Head of caudate nucleus (tissue), 42 donors: ENCODE data around the gene ZSCAN5A.
"Not testable (repeated sequence)": the region's sequence is repeated elsewhere in the genome, so short reads cannot be mapped to it uniquely, and the experiment has no call there.

ENCODE experiments used
- DNase-seq, 42 donors: peaks; one replicate each; pipeline versions ENCODE4 v3.0.0 to v3.0.0-alpha.2; 2020 to 2021; ENCODE audit warnings: mixed read lengths in 7 of 42
- intact Hi-C: fragments of 100-400 bp; cut with DNase I; formaldehyde crosslinking; loops from one replicate; pipeline ENCODE4 v1.15.0; 2022

Gene ZSCAN5A

DNA sequence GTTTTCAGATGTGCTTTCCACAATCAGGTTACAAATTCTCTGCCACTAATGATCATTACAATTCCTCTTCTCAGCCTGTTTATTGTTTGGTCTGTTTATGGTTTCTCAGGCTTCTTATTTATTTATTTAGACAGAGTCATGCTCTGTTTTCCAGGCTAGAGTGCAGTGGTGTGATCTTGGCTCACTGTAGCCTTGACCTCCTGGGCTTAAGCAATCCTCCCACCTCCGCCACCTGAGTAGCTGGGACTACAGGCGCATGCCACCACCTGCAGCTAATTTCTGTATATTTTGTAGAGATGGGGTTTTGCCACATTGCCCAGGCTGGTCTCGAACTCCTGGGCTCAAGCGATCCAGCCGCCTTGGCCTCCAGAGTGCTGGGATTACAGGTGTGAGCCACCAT, 2.1 kb upstream of the ZSCAN5A start:
- intact Hi-C loops, result loop anchor here (10.0 kb wide), 2 partner anchors 78 to 172 kb away; partner anchors contain the start of genes ZNF444 and ZNF582

DNA sequence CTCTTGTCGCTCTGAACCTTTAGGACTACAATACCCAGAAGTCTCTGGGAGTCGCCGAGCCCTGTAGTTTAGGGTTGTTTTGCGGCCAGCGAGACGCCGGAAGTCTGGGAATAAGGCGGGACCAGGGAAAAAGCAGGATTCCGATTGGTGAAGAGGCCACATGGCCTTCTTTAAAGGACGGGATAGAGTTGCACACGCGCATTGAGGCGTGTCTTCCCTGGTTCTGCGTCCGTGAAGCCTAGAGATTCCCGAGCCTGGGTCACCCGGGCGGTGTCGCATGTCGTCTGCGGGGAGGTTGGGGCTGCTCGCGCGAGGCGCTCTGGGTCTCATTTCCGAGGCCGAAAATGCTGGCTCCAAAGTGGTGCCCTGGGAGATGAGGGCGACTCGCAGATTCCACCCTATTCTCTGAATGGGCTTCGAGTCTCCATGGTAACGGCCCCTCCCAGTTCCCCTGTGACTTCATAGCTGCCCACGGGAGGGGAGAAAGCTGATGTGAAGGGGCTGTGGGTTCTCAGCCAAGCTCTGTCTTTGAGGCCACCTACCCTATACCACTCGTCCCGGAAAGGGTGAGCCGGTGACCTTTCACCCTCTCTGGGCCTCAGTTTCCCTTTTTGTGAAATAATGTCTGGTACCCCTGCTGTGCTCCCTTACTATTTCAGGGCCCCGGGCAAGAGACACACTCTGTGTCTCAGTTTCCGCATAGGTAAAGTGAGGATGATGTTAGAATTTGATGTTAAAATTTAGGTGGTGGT, 614 bp upstream of the ZSCAN5A start:
- DNase-seq, result peak; percentile 87 to 99 (median 96)
- intact Hi-C loops, result loop anchor here (2.0 to 10.0 kb wide), 3 partner anchors 54 to 170 kb away; partner anchors contain the start of genes ZNF444 and ZNF582

More for the DNA sequence above, 2.1 kb upstream of the ZSCAN5A start:
- peak in 1 of 42 donors; percentile 31 for DNase-seq

DNA sequence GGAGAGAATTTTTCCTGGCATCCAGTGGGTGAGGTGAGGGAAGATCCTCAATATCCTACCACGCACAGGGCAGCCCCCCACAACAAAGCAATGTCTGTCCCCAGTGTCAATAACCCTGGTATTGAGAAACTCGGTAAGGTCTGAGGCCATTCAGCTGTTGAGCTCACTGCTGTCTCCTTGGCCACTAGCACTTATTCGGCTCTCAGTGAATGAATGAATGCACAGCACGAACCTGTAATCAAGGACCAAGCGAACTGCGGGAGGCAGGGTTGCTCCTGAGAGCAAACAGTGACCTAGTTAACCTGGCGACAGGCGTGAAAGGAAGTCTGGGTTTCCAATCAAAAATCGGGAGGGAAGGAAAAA, 640 bp downstream of the ZSCAN5A start:
- DNase-seq, result peak in 3 of 42 donors; percentile 13 to 18 (median 13)
- intact Hi-C loops, result loop anchor here (2.0 to 10.0 kb wide), 3 partner anchors 55 to 169 kb away; partner anchors contain the start of genes ZNF444 and ZNF582

DNA sequence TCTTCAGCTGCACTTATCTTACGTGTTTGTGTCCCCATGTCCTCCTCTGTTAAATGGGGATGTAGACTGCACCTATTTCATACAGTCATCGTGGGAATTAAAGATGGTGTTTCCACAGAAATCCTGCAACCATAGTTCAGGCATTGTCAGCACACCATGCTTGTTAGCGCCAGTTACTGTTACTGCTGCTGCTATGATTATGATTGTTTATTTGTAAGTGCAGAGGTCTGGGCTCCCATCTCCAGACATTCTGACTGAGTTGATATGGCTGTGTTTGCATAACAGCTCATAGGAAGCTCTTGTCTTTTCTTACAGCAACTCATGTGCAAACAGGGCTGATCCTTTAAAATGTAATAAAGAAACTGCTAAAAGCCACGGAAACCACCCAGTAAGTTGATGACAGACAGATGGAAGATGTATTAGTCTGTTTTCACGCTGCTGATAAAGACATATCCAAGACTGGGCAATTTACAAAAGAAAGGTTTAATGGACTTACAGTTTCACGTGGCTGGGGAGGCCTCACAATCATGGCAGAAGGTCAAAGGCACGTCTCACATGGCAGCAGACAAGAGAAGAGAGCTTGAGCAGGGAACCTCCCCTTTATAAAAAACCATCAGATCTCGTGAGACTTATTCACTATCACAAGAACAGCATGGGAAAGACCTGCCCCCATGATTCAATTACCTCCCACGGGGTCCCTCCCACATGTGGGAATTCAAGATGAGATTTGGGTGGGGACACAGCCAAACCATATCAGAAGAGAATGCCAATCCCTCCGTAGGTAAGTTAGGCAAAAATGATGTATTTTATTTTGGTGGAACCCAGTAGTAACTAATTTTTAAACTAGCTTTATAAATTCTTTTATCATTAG, 1.6 kb downstream of the ZSCAN5A start:
- intact Hi-C loops, result loop anchor here (10.0 kb wide), 2 partner anchors 82 to 168 kb away; partner anchors contain the start of genes ZNF444 and ZNF582
- DNase-seq, result peak in 1 of 42 donors; percentile 40

DNA sequence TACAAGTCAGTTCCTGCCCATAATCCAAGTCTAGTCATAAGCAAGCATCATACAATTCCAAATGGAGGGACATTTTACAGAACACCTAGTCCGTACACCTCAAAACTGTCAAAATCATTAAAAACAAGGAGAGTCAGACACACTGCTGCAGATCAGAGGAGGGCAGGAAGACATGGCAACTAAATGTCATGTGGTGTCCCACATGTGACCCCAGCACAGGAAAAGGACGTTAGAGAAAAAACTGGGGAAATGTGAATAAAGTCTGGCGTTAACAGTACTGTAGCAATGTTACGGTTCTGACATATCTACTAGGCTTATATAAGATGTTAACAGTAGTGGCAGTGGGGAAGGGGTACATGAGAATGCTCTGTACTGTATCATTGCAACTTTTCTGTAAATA, 2.3 kb downstream of the ZSCAN5A start:
- intact Hi-C loops, result loop anchor here (10.0 kb wide), 2 partner anchors 82 to 168 kb away; partner anchors contain the start of genes ZNF444 and ZNF582
- peak in 1 of 42 donors; percentile 34 for DNase-seq

DNA sequence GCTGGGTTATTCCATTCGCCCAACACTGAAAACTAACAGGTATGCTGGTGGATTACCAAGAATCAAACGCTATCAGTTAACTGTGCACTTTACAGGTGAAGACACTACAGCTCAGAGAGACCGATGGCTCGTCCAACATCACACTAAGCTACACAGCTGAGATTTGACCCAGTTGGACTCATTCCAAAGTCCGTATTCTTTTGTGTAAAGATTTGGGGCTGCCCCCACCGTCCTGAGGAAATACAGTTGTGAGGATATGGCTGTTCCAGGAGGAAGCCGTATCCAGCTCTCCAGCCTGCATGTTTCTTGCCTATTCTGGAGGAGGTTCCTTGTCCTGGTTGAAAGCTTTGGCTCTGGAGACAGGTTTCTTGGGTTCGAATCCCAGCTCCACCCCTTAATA, 4.2 kb downstream of the ZSCAN5A start:
- intact Hi-C loops, result loop anchor here (10.0 kb wide), 2 partner anchors 84 to 166 kb away; partner anchors contain the start of genes ZNF444 and ZNF582
- DNase-seq, result peak in 1 of 42 donors; percentile 31

DNA sequence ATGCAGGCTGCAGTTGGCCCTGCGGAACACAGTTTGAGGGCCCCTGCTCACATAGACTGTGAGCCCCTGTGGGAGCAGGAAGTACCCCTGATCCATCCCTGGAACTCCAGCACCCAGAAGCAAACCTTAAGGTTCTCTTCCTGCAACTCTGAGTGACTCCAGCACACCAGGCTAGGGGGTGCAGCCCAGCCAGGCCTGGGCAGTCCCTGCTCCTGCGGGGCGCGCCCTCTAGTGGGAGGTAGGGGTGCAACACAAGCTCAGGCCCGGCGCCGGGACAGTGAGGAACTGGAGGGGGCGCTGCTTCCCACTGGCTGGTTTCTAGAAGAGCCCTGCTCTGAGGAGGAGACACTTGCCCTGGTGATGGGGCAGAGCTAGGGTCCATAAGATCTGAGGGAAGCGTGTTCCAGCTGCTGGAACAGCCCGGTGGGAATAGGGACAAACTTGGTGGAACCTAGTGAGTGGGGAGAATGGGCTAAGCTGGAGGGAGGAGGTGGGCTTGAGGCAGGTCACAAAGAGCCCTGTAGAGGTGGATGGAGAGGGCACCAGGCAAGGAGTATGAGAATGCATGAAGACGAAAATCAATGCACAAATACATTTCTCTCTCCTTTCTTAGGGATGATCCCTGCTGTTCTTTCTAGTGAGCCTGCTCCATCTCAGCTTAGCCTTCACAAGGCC, 5.0 kb downstream of the ZSCAN5A start:
- intact Hi-C loops, result loop anchor here (10.0 kb wide), 2 partner anchors 85 to 165 kb away; partner anchors contain the start of genes ZNF444 and ZNF582
- DNase-seq, result peak in 27 of 42 donors; percentile 18 to 72 (median 48)

DNA sequence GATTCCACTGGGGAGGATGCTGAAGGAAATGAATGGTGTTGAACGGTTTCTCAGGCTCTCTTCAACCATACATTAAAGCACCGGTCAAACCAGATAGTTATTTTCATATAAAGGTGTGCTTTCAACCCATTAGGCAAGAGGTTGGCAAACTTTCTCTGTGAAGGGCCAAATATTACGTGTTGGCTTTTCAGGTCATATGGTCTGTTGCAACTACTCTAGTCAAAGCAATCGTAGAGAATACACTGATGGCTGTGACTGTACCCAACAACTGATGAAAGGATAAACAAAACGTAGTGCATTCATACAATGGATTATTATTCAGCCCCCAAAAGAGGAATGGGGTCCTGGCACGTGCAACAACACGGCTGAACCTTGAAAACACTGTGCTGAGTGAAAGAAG, 5.8 kb downstream of the ZSCAN5A start:
- DNase-seq, result no peak
- intact Hi-C loops, result no loop called here

DNA sequence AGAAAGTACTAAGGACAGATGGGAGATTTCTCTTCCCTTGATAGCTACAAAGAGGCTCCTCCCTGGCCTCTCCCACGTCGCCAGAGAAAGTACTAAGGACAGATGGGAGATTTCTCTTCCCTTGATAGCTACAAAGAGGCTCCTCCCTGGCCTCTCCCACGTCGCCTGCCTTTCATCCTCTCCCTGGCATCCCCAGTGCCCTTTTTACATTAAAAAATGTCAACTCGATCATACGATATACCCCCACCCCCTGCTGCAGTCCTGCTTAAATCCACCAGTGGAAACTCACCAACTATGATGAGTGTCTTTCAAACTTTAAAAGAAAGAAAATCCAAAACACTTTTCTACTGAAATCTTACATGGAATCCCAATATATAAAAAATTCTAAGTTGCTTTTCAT, 7.6 kb downstream of the ZSCAN5A start:
- DNase-seq, intact Hi-C loops: not testable (repeated sequence)

DNA sequence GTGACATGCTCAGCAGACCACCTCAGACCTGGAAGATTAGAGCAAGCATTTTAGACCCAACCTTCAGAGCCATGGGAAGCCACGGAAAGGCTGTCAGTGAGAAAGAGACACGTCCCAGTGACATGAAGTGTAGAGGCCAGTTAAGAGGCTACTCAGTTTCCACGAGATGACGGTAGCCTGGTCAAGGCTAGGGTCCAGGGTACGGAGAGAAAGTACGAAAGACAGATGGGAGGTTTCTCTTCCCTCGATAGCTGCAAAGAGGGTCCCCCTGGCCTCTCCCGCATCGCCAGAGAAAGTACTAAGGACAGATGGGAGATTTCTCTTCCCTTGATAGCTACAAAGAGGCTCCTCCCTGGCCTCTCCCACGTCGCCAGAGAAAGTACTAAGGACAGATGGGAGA, 8.6 kb downstream of the ZSCAN5A start:
- peak in 1 of 42 donors; percentile 26 for DNase-seq
- intact Hi-C loops, result no loop called here

DNA sequence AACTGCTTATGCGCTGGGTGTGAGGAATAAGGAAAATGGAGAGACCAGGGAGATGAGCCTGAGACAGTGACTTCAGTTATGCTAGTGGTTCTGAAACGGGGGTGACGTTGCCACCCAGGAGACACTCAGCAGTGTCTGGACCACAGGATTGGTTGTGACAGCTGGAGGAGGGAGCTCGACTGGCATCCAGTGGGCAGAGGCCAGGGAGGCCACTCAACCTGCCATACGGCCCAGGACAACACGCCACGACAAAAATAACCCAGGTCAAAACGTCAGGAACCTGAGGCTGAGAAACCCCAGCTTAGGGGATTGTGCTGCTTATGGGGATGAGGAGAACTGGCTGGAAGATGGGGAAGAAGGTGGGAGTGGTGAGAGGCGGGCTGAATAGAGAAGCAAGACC, 10.4 kb downstream of the ZSCAN5A start:
- intact Hi-C loops, result no loop called here

DNA sequence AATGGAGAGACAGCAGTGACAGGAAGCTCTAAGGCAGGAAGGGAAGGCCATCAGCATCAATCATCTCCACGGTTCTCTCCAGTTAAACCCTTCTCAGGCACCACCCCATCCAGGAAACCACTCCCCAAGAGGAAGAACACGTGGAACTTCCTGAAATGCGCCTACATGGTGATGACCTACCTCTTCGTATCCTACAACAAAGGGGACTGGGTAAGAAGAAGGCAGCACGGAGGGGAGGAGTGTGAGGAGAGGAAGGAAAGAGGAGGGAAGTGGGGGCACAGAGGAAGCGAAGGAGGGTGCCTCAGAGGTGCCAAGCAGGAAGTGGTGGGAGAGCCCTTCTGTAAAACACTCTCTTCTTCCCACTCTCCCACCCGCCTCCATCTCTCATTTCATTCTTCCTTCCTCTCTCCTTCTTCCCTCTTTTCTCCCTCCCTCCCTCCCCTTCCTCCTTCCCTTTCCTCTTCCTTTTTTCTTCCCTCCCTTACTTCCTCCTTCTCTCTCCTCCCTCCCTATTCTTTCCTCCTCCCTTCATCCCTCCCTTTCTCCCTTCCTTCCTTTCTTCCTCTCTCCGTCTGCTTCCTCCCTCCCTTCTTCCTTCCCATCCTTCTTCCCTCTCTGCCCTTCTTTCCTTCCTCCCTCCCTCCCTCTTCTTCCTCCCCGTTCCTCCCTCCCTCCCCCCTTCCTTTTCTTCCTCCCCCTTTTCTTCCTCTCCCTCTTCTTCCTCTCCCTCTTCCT, 12.6 kb downstream of the ZSCAN5A start:
- intact Hi-C loops, result no loop called here

More for the DNA sequence above, 10.4 kb downstream of the ZSCAN5A start:
- no peak for DNase-seq

DNA sequence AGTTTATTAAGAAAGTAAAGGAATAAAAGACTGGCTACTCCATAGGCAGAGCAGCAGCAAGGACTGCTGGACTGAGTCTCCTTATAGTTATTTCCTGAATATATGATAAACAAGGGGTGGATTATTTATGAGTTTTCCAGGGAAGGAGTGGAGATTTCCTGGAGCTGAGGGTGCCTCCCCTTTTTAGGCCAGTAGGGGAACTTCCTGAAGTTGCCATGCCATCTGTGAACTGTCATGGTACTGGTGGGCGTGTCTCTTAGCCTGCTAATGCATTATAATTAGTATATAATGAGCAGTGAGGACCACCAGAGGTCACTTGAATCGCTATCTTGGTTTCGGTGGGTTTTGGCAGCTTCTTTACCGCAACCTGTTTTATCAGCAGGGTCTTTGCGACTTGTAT, 13.5 kb downstream of the ZSCAN5A start:
- no peak for DNase-seq
- intact Hi-C loops, result no loop called here

More for the DNA sequence above, 12.6 kb downstream of the ZSCAN5A start:
- no peak for DNase-seq

DNA sequence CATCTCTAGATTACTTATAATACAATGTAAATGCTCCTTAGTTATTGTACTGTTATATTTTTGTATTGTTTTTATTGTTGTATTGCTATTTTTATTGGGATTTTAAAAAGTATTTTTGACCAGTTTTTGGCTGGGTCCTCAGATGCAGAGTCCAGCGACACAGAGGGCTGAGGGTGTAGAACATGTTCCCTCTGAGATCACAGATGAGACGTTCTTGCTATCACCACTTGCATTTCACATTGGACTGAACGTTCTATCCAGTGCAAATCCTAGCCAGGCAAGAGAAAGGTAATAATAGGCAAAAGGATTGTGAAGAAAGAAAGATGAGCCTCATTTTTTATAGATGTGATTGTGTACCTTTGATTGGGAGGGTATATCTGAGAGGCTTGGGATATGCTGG, 15.0 kb downstream of the ZSCAN5A start:
- intact Hi-C loops, result no loop called here
- DNase-seq, result no peak

DNA sequence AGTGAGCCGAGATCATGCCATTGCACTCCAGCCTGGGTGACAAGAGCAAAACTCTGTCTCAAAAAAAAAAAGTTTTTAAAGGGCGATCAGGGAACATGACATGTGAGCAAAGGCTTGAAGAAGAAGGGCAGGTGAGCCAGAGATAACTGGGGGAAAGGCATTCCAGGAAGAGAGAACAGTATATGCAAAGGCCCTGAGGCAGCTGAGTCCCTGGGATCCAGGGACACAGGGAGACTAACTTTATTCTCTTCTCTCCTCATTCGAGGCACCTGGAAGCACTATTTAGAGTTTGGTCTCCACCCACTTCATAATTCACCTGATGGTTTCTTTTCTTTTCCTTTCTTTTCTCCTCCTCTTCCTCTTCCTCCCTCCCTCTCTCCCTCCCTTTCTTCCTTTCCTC, 17.6 kb downstream of the ZSCAN5A start:
- DNase-seq, result no peak
- intact Hi-C loops, result no loop called here

DNA sequence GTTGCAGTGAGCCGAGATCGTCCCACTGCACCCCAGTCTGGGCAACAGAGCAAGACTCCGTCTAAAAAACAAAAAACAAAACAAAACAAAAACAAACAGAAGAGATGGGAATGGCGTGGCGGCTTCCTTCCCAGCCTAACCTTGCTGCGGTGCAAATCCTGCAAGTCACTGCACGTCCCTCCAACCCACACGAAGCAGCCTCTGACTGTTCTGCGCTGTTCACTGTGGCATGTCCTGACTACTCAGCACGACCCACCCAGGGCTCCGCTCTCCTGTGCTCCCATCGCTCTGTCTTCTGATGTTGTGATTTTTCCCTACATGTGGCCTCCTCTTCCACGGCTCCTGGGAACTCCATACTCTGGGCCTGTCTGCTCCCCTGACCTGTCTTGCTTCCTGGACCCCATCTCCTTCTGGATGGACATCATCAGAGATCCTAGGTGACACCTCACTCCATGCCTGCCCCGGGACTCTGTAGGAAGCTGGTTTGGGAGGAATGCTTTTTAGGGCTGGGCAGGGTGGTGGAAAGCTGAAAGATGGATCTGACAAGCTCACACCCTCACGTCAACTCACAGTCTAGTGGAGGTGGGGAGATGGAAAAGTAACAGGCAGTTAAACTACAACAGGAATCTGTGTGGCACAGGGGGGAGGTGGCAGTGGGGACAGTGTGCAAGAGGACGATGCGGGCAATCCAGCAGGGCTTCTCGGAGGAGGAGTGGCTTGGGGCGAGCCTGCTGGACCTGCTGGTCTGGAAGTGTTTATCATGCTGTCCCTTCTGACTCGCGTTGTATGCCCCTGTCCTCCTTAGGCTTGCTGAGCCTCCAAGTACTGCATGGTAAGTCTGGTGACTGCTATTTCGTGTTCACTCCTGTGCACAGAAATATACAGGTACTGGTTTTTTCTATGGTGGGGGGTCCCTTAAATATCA, 18.8 kb downstream of the ZSCAN5A start:
- peak in 7 of 42 donors; percentile 9 to 40 (median 21) for DNase-seq
- intact Hi-C loops, result no loop called here

DNA sequence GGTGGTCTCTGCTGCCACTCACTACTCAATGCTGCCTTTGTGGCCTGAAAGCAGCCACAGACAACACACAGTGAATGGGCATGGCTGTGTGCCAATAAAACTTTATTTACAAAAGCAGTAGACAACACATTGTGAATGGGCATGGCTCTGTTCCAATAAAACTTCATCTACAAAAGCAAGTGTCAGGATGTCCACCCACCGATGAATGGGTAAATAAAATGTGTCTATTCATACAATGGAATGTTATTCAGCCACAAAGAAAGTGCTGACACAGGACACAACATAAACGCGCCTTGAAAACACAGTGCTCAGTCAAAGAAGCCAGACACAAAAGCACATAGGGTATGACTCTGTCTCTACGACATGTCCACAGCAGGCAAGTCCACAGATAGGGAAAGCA, 20.1 kb downstream of the ZSCAN5A start:
- intact Hi-C loops, result no loop called here
- DNase-seq, result peak in 6 of 42 donors; percentile 7 to 42 (median 20)
